ENCODE data around the gene TUBE1.

GRCh38 chr6:112036088-112036637 is 51.1 kb downstream of the TUBE1 start:
- TF ChIP-seq CTCF (IDR thresholded peaks at IDR 0.05) (no peak), POLR2A (IDR thresholded peaks at IDR 0.05) (no peak), POLR2AphosphoS5 (IDR thresholded peaks at IDR 0.05) (no peak)
